ENCODE data around the gene DENND1C. TPM values are rescaled to one million over a fixed set of nuclear protein-coding genes. Genes with fewer than 3 reads are reported as not detected.

Gene DENND1C
- total RNA-seq, 1 donor from 2014 or later = 90.0 TPM

DNA sequence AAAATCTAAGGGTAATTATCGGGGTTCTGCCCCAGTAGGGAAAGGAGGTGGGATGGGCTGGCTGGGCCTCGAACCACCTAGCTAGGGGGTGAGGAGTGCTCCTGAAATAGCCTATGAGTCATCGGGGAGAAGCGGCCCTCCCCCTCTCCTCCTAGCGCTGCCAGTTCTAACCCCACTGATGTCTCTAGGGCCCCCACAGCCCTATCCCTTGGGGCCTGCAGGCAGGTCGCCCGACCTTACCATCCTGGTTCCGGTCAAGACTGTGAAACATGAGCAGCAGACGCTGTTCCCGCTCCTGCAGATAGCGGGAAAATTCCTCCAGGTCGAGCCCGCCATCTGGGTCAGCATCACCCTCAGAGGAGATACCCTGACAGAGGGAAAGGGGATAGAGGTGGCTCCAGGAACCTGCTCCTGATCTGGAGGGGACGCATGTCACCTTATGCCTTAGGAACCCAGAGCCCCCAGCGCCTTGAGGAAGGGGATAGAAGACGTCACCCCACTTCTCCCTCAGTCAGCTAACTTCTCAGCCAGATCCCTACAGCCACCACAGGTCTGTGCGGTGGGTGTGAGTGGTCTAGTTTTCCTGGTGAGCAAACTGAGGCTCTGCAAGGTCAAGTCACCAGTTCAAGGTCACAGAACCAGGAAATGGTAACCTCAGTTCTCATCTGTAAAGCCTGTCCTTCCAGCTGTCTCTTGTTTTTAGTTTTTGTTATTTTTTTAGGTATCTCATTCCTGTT lies 23.5 kb downstream of the DENND1C start:
- intact Hi-C loops (cut with micrococcal nuclease) = no loop called here

DNA sequence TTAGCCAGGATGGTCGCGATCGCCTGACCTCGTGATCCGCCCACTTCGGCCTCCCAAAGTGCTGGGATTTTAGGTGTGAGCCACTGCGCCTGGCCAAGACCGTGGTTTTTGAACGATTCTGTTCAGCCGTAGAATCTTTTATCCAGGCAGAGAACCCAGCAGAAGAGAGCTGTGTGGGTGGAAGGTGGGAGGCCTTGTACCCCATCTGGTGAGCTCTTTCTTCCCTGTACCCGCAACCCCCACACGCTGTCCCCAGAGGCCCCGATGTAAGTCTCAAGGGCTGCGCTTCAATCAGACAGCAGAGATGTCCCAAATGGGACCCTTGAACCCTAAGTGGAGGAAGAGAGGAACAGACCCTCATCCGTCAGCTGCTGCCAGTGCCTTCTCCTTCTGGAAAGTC lies 25.7 kb downstream of the DENND1C start:
- intact Hi-C loops (cut with micrococcal nuclease) = no loop called here

DNA sequence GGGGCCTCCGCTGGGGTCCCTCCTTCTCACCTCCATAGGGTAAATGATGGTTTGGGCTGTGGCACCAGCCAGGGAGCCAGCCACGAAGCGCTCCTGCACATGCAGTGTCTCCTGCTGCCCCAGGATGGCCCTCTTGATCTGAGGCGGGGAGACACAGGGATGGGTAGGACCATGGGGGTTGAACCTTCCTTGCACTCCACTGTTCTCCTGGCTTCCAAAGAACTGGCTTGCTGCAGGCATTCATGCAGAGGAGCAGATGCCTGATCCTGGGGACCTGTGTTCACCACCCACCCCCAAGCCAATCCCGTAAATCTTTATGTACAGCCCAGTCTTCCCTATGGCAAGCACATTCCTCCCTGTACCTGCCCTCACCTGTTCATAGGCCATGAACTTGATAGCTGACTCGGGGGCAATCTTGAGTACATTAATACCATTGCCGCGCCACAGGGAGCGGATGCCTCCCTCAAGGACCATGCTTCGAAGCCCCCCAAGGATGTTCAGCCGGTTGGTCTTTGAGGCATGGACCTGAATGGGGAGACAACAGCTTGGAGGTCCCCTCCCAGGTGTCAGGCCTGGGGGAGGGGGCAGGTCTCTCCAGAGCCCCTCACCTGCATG lies 27.5 kb downstream of the DENND1C start:
- intact Hi-C loops (cut with micrococcal nuclease) = no loop called here

DNA sequence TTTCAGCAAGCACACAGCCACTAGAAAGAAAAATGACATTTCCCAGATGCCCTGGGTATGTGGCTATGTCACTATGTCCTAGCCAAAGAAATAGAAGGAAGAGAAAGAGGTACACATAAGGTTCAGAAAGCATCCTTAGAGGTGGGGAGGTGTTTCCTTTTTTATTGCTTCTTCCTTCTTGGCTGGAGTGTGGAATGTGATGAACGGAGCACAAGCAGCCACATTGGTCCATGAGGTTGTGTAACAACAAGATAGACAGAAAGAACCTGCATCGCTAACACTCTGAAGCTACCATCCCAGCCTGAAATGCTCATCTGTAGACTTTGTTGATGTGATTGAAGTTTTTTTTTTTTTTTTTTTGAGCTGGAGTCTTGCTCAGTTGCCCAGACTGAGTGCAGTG lies 28.7 kb downstream of the DENND1C start:
- intact Hi-C loops (cut with micrococcal nuclease) = no loop called here

DNA sequence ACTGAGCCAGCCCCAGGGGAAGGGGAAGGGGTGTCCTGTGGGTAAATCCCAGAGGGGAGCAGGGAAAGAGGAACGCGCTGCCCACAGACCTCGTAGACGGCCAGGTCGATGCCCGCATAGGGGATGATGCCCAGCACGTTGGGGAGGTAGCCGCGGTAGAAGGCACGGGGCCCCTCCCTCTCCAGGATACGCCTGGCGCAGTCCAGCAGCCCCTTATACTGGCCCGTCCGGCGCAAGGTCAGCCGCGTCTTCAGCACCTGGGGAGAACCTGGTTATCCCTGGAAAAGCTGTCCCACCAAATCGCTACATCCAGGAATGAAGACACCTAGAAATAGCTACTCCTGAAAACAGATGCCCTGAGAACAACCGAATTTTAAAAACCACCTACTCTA lies 29.4 kb downstream of the DENND1C start:
- intact Hi-C loops (cut with micrococcal nuclease) = no loop called here

DNA sequence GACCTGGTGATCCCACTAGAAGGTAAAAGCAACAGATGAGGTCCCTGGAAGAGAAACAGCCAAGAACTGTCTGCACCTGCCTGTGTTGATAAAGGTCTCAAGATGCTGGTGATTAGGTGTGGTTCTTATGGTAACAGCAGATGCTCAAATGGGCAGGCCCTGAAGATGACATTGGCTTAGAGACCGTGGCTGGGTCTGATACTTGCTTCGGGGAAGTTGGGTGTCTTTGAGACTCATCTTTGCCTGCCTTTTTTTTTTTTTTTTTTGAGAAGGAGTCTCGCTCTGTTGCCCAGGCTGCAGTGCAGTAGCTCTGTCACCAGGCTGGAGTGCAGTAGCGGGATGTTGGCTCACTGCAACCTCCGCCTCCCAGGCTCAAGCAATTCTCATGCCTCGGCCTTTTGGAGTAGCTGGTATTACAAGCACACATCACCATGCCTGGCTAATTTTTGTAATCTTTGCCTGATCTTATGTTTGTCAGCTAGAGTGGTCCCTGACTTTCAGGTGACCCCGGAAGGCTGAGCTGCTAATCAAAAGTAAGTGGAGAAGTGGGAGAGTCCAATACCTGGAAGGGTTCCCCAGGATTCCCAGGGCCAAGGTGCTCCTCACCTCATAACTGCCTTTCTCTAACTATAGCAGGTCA lies 29.9 kb downstream of the DENND1C start:
- intact Hi-C loops (cut with micrococcal nuclease) = no loop called here

DNA sequence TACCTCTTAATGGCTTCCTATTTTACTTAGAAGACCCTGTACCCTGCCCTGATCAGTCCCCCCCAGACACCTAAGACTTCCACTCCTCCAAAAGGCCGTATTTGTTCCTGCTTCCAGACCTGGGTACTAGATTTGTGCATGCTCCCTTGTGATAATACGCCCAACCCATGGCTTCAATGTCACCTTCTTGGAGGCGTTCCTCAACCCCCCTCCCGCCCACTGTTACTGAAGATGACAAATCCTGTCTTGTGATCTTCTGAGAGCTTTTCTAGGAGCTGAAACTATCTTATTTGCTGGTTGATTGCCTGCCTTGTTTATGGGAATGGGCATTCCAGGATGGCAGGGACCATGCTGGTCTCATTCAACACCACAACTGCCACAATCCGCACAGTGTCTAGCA lies 31.4 kb downstream of the DENND1C start:
- intact Hi-C loops (cut with micrococcal nuclease) = no loop called here

DNA sequence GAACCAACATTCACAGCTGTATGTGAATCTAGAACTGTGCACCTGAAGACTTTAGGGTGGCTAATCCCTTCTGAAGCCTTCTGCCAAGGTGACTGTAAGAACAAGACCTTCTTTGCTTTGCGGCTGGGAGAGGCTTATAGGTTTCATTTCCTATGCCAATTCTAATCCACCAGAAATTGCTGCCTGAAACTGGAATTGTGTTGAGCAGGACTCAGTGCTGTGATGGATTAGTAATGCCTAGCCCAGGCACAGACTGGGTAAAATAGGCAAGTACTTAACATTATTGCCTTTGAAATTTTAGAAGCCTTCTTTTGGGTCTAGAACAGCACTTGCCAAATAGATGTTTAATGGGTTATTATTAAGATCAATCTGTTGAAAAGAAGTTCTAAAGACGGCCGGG lies 33.5 kb downstream of the DENND1C start:
- intact Hi-C loops (cut with micrococcal nuclease) = no loop called here

DNA sequence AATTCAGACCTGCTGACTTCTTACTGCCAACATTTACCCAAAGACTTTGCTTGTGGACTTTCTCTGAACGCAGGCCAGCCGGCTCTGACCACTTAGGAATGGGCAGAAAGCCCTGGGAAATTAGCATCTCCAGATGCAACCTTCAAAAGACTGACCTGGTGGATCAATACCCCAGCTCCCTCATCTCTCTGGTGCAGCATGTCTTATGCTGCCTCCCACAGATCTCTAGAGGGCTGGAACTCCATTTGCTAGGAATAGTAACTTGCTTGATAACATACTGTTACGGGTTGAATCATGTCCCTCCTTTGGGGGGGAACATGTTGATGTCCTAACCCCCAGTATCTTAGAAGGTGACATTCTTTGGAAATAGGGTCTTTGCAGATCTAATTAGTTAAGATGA lies 35.1 kb downstream of the DENND1C start:
- intact Hi-C loops (cut with micrococcal nuclease) = no loop called here

DNA sequence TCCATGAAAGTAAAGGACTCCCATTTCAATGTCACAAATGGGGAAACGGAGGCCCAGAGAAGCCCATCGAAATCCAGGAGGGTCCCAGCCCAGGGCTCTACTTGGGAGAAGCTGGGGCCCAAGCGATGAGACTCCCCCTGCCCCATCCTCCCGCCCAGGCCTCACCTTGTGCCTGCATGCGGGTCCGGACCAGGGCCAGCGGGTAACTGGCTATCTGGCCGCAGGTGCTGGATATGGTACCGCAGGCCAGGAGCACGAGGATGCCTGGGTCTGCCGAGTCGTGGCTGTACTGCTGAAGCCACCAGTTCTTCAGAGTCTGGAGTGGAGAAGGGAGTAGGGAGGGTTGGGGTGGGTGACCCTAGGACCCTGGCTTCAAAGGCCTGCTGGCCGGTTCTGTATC lies 37.6 kb downstream of the DENND1C start:
- intact Hi-C loops (cut with micrococcal nuclease) = no loop called here

DNA sequence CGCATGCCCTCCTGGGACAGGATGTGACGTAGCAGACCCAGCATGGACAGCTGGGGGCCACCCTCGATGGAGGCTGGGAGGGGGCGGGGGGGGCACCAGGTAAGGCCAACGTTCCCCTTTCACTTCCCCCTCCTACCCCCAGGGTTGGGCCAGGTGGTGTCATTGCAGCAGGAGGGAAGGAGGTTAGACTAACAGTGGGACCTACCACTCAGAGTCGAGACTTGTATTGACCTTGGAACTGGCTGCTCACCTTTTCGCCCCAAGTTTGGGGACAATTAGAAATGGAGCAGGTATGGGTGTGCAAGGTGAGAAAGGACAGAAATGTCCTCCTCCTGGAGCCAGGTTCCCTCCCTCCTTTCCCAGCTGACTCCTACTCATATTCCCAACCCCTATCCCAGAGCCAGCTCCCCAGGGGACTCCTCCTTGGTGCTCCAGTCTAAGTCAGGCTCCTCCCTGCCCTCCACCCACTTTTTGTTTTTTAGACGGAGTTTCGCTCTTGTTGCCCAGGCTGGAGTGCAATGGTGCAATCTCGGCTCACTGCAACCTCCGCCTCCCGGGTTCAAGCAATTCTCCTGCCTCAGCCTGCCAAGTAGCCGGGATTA lies 39.4 kb downstream of the DENND1C start:
- intact Hi-C loops (cut with micrococcal nuclease) = no loop called here

DNA sequence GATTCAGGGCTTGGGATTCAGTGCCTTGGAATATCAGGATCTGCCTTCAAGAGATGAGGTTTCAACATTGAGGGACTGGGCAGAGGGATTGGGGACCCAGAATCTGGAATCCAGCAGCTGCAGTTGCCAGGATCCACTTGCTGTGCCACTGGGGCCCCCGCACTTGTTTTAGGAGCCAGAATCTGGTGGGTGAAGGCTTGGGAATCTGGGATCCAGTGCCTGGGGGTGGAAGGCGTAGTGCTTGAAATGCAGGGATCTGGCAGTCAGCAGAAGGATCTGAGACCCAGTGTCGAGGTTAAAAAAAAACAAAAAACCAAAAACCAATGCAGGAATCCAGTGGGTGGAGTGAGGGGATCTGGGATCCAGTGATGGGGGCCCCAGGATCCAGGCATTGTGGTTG lies 40.7 kb downstream of the DENND1C start:
- intact Hi-C loops (cut with micrococcal nuclease) = no loop called here

DNA sequence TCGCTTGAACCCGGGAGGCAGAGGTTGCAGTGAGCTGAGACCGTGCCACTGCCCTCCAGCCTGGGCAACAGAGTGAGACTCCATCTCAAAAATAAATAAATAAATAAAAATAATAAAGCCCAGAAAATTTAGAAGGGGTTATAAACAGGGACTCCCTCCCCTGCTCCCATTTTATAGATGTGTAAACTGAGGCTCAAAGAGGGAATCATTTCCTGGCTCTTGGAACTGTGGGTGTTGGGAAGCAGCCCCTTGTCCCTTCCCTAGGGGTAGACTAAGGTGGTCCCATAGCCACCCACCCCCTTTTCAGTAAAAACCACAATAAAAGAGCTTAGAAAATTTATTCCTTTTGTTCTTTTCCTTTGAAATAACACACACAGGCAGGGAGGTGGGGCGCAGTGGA lies 41.8 kb downstream of the DENND1C start:
- intact Hi-C loops (cut with micrococcal nuclease) = no loop called here

DNA sequence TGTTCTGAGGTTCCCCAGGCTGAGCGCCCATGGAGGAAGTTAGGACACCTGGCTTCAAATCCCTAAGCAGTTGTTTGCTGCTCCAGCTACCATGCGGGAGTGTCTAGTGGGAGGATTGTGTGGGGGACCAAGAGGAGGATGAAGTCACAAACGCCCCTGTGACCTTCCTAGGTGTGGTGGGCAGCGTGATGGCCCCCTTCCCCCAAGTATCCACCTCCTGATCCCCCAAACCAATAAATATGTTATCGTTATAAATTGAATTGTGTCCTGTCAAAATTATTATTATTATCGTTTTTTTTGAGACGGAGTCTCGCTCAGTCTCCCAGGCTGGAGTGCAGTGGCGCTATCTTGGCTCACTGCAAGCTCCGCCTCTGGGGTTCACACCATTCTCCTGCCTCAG lies 47.9 kb downstream of the DENND1C start, which contains the start of gene SLC25A41:
TSS of gene SLC25A41 (minus strand) at position 101 of the 400 bp plus-strand sequence. CDS start at position 31, 70 bp downstream.
- intact Hi-C loops (cut with micrococcal nuclease) = no loop called here

DNA sequence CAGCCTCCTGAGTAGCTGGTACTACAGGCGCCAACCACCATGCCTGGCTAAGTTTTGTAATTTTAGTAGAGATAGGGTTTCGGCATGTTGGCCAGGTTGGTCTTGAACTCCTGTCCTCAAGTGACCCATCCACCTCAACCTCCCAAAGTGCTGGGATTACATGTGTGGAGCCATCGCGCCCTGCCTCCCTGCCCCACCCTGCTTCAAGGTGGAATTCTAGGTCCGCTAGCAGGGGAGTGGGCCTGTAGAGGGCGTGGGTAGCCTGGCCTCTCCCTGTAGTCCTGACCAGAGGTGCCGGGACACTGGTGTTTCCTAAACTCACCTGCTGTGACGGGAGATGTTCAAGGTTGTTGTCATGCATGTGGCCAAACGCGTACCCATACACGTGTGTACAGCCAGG lies 48.4 kb downstream of the DENND1C start:
- intact Hi-C loops (cut with micrococcal nuclease) = no loop called here

DNA sequence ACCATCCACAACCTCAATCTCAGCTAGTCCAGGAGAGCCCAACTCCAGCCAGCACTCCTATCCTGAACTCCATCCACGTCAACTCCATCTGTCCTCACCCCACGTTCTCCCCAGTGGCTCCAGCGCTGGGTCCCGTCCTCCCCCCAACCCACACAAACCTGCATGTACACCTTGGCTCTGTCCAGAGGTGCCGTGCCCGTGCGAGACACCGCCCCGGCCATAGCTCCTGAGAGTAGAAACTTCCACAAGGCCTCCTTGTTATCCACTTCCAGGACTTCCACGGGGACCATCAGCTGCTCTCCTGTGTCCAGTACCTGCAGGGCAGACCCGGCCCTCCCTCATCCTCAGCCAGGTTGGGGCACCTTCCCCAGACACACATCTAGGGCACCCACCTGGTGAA lies 49.7 kb downstream of the DENND1C start:
- intact Hi-C loops (cut with micrococcal nuclease) = no loop called here

DNA sequence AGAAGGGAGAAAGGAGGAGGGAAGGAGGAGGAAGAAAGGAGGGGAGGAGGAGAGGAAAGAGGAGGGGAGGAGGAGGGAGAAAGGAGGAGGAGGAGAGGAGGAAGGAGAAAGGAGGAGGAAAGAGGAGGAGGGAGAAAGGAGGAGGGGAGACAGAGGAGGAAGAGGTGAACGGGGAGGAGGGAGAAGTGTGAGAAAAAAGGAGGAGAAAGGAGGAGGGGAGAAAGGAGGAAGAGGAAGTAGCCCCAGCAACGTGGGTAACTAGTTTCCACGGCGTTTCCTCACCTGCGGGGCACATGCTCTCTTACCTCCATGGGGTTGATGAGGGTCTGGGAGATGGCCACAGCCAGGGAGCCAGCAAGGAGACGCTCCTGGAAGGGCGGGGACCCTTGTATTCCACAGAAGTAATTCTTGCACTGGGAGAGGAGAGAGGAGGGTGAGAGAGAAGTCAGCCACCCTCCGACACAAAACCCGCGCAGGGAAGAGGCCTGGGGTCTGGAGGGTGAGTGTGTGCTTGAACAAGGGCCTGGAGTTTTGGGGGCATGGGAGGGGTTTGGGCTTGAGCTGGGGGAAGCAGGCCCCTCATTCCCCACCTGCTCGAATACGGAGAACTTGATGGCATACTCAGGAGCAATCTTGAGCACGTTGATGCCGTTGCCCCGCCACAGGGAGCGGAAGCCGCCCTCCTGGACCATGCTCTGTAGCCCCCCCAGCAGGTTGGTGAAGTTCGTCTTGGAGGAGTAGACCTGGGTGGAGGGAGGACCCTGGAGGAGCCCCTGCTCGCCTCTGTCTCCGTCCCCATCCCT lies 52.0 kb downstream of the DENND1C start:
- intact Hi-C loops (cut with micrococcal nuclease) = loop anchor here (10.0 kb wide), 1 partner anchor 75 kb away; the partner anchor contains the start of gene TUBB4A

DNA sequence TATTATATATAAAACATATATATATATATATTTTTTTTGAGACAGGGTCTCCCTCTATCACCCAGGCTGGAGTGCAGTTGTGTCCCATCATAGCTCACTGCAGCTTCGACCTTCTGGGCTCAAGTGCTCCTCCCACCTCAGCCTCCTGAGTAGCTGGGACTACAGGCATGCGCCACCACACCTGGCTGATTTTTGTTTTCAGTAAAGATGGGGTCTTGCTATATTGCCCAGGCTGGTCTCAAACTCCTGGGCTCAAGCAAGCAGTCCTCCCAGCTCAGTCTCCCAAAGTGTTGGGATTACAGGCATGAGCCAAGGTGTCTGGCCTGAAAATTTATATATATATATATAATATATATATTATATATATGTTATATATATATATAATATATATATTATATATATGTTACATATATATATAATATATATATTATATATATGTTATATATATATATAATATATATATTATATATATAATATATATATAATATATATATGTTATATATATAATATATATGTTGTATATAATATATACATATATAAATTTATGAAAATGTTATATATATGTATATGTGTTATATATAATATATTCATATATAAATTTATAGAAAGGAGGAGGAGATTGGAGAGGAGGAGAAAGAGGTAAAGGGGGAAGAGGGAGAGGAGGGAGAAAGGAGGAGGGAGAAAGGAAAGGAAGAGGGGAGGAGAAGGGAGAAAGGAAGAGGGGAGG lies 52.7 kb downstream of the DENND1C start:
- intact Hi-C loops (cut with micrococcal nuclease) = loop anchor here (10.0 kb wide), 1 partner anchor 76 kb away; the partner anchor contains the start of gene TUBB4A

DNA sequence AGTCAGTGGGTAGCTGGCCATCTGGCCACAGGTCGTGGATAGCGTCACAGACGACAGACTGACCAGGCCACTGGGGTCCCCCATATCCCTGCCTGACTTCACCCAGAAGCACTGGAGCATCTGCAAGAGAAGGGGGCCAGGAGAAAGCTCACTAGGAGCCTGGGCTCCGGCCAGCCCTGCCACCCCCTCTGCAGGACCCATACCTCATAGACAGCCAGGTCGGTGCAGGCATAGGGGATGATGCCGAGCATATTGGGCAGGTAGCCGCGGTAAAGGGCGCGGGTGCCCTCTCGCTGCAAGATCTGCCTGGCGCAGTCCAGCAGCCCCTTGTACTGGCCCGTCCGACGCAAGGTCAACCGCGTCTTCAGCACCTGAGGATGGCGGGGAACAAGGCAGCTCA lies 54.5 kb downstream of the DENND1C start:
- intact Hi-C loops (cut with micrococcal nuclease) = loop anchor here (10.0 kb wide), 1 partner anchor 78 kb away; the partner anchor contains the start of gene TUBB4A
